ENCODE data around the gene NSMCE4A. TPM values are rescaled to one million over a fixed set of nuclear protein-coding genes. Genes with fewer than 3 reads are reported as not detected.

The NSMCE4A gene
- polyA plus RNA-seq, 1 donor from 2014 or later, result 133 TPM

GRCh38 chr10:121914661-121915060 is 60.4 kb downstream of the NSMCE4A start:
- no peak overlapping the region for H3K4me2 ChIP-seq (ENCODE audit: low read length)
- H3K79me2 ChIP-seq (replicated peaks; ENCODE audit: insufficient read depth, low read length), result no peaks in the 10 kb centered on the region
- H3K9me2 ChIP-seq (ENCODE audit: insufficient read depth, low read length), result no peaks in the 10 kb centered on the region
- no peak overlapping the region for H2AFZ ChIP-seq (ENCODE audit: low read depth, low read length)
- H3K27ac ChIP-seq (ENCODE audit: low read length), result no peak overlapping the region
- H3K9ac ChIP-seq (ENCODE audit: low read length), result no peak overlapping the region
- H4K20me1 ChIP-seq (ENCODE audit: insufficient read depth), result no peaks in the 10 kb centered on the region
- H3K4me3 ChIP-seq (ENCODE audit: low read length), result no peak overlapping the region
- no peaks in the 10 kb centered on the region for H3K27me3 ChIP-seq (ENCODE audit: insufficient read depth, low read depth, low read length)
- H3F3A ChIP-seq (ENCODE audit: insufficient read depth, low read length, poor library complexity, severe bottlenecking), result no peaks in the 10 kb centered on the region
- H3K36me3 ChIP-seq (ENCODE audit: insufficient read depth, low read length), result no peaks in the 10 kb centered on the region
- no peaks in the 10 kb centered on the region for H3K9me3 ChIP-seq (ENCODE audit: low read length)
- TF ChIP-seq EP300 (conservative IDR thresholded peaks at IDR 0.05; ENCODE audit: poor library complexity, severe bottlenecking) (no peak), RAD21 (conservative IDR thresholded peaks at IDR 0.05) (no peak), REST (IDR thresholded peaks at IDR 0.05; ENCODE audit: borderline replicate concordance) (no peak), TAF1 (IDR thresholded peaks at IDR 0.05; ENCODE audit: low read depth) (no peak)

GRCh38 chr10:121911421-121911697 is 63.7 kb downstream of the NSMCE4A start:
- Histone ChIP-seq H3K27ac (ENCODE audit: low read length) (no peak overlapping the region), H3K36me3 (ENCODE audit: insufficient read depth, low read length) (no peaks in the 10 kb centered on the region), H4K20me1 (ENCODE audit: insufficient read depth) (no peaks in the 10 kb centered on the region)

GRCh38 chr10:121910673-121911420 is 64.2 kb downstream of the NSMCE4A start:
- no peaks in the 10 kb centered on the region for H3F3A ChIP-seq (ENCODE audit: insufficient read depth, low read length, poor library complexity, severe bottlenecking)
- TF ChIP-seq CTCF (IDR thresholded peaks at IDR 0.05; ENCODE audit: poor library complexity, severe bottlenecking), result no peak
- TF ChIP-seq EZH2 (IDR thresholded peaks at IDR 0.05; ENCODE audit: borderline replicate concordance, insufficient read depth, low read length, poor library complexity, severe bottlenecking), result no peak
- TF ChIP-seq RAD21 (conservative IDR thresholded peaks at IDR 0.05), result no peak
- TF ChIP-seq SMC3 (conservative IDR thresholded peaks at IDR 0.05; ENCODE audit: poor library complexity), result no peak
- no peak for TF ChIP-seq MXI1 (conservative IDR thresholded peaks at IDR 0.05; ENCODE audit: poor library complexity, severe bottlenecking)
- no peak for TF ChIP-seq POLR2AphosphoS5 (IDR thresholded peaks at IDR 0.05)
- H3K9me3 ChIP-seq (ENCODE audit: low read length), result no peaks in the 10 kb centered on the region
- no peak overlapping the region for H3K4me2 ChIP-seq (ENCODE audit: low read length)
- H4K20me1 ChIP-seq (ENCODE audit: insufficient read depth), result no peaks in the 10 kb centered on the region
- no peak overlapping the region for H3K27ac ChIP-seq (ENCODE audit: low read length)
- H3K36me3 ChIP-seq (ENCODE audit: insufficient read depth, low read length), result no peaks in the 10 kb centered on the region
- H3K9me2 ChIP-seq (ENCODE audit: insufficient read depth, low read length), result no peaks in the 10 kb centered on the region
- no peaks in the 10 kb centered on the region for H3K79me2 ChIP-seq (replicated peaks; ENCODE audit: insufficient read depth, low read length)
- H3K4me3 ChIP-seq (ENCODE audit: low read length), result no peak overlapping the region
- no peak overlapping the region for H2AFZ ChIP-seq (ENCODE audit: low read depth, low read length)
- no peaks in the 10 kb centered on the region for H3K27me3 ChIP-seq (ENCODE audit: insufficient read depth, low read depth, low read length)
- no peak overlapping the region for H3K9ac ChIP-seq (ENCODE audit: low read length)

More at GRCh38 chr10:121911421-121911697, 63.7 kb downstream of the NSMCE4A start:
- Histone ChIP-seq H3K27me3 (ENCODE audit: insufficient read depth, low read depth, low read length) (no peaks in the 10 kb centered on the region), H3K4me3 (ENCODE audit: low read length) (no peak overlapping the region), H2AFZ (ENCODE audit: low read depth, low read length) (no peak overlapping the region), H3K79me2 (replicated peaks; ENCODE audit: insufficient read depth, low read length) (no peaks in the 10 kb centered on the region), H3F3A (ENCODE audit: insufficient read depth, low read length, poor library complexity, severe bottlenecking) (no peaks in the 10 kb centered on the region), H3K4me2 (ENCODE audit: low read length) (no peak overlapping the region), H3K9me2 (ENCODE audit: insufficient read depth, low read length) (no peaks in the 10 kb centered on the region), H3K9me3 (ENCODE audit: low read length) (no peaks in the 10 kb centered on the region), H3K9ac (ENCODE audit: low read length) (no peak overlapping the region)
- no peak for TF ChIP-seq RAD21 (conservative IDR thresholded peaks at IDR 0.05)
- no peak for TF ChIP-seq EP300 (conservative IDR thresholded peaks at IDR 0.05; ENCODE audit: poor library complexity, severe bottlenecking)
- TF ChIP-seq TAF1 (IDR thresholded peaks at IDR 0.05; ENCODE audit: low read depth), result no peak
